B cell (primary cell): ENCODE measurements around the gene NCOA5. TPM values are rescaled to one million over a fixed set of nuclear protein-coding genes. Genes with fewer than 3 reads are reported as not detected.

ENCODE experiments used
- ATAC-seq: fragments of 200-7000 bp; cut with Tn5 transposase; one replicate; pipeline ENCODE4 v1.10.0; 2021; ENCODE audit warnings: low read depth, mild to moderate bottlenecking, moderate number of reproducible peaks, moderate library complexity
- CTCF ChIA-PET: fragments of 350-600 bp; sonication (Branson Sonifier 250); formaldehyde crosslinking; loops from one replicate; lab custom pipeline; 2021; ENCODE audit warnings: antibody characterized with exemption, inconsistent platforms; lab: Charles Lee
- POLR2A ChIA-PET: fragments of 350-600 bp; sonication (Branson Sonifier 250); formaldehyde crosslinking; loops from one replicate; lab custom pipeline; 2021; ENCODE audit warnings: antibody characterized with exemption; lab: Charles Lee
- DNase-seq: peaks from one replicate; pipeline ENCODE4 v3.0.0; 2013
- H2AFZ ChIP-seq: 2 replicates; pipeline ENCODE4 v1.6.1; 2012; ENCODE audit warnings: mild to moderate bottlenecking, low read depth, low read length; ENCODE audit not compliant: insufficient read depth, poor library complexity, severe bottlenecking
- H3K27ac ChIP-seq, 2 donors: 1 replicate in 1 of 2; 2 replicates in 1 of 2; pipeline ENCODE4 v1.5.1; 2012 to 2013; ENCODE audit warnings: low read length in 2 of 2, mild to moderate bottlenecking in 2 of 2, moderate library complexity in 1 of 2
- H3K27me3 ChIP-seq, 4 experiments: fragments of 200-600 bp in 1 of 4; sonication (generic) in 1 of 4; replicated peaks in 1 of 4; 1 replicate in 2 of 4; 2 replicates in 2 of 4; pipeline versions ENCODE4 v1.6.1 to v1.7.0; 2013 to 2016; ENCODE audit warnings: low read length in 3 of 4, mild to moderate bottlenecking in 2 of 4, mixed read lengths in 1 of 4, moderate library complexity in 1 of 4; ENCODE audit not compliant: insufficient read depth in 4 of 4, control insufficient read depth in 3 of 4; ENCODE audit errors: control extremely low read depth in 1 of 4
- H3K36me3 ChIP-seq, 2 experiments: replicated peaks in 1 of 2; 1 replicate in 1 of 2; 2 replicates in 1 of 2; pipeline versions ENCODE4 v1.6.1 to v1.7.1; 2013; ENCODE audit warnings: low read length in 1 of 2; ENCODE audit not compliant: insufficient read depth in 2 of 2, control insufficient read depth in 1 of 2; ENCODE audit errors: control extremely low read depth in 1 of 2, extremely low read depth in 1 of 2
- H3K4me1 ChIP-seq, 2 donors: fragments of 200-600 bp in 1 of 2; sonication (generic) in 1 of 2; 1 replicate in 1 of 2; 2 replicates in 1 of 2; pipeline versions ENCODE4 v1.5.1 to v1.6.1; 2013 to 2017; ENCODE audit warnings: low read length in 2 of 2; ENCODE audit not compliant: control insufficient read depth in 2 of 2, insufficient read depth in 2 of 2
- H3K4me2 ChIP-seq: replicated peaks from 2 replicates; pipeline ENCODE3; 2012; ENCODE audit warnings: mild to moderate bottlenecking, low read depth, low read length; ENCODE audit not compliant: poor library complexity, severe bottlenecking
- H3K4me3 ChIP-seq, 5 experiments: fragments of 200-600 bp in 1 of 5; sonication (generic) in 1 of 5; 1 replicate in 3 of 5; 2 replicates in 2 of 5; pipeline versions ENCODE4 v1.5.1 to v1.7.0; 2011 to 2016; ENCODE audit warnings: low read length in 4 of 5, mild to moderate bottlenecking in 4 of 5, low read depth in 2 of 5, control low read depth in 1 of 5, moderate library complexity in 1 of 5; ENCODE audit not compliant: insufficient read depth in 1 of 5; ENCODE audit errors: control extremely low read depth in 1 of 5, extremely low read depth in 1 of 5
- H3K79me2 ChIP-seq: fragments of 200-600 bp; sonication (generic); one replicate; pipeline ENCODE4 v1.6.0; 2016; ENCODE audit warnings: low read length; ENCODE audit not compliant: control insufficient read depth, insufficient read depth
- H3K9ac ChIP-seq: fragments of 200-600 bp; sonication (generic); 2 replicates; pipeline ENCODE4 v1.6.1; 2017; ENCODE audit warnings: mild to moderate bottlenecking, low read length, moderate library complexity
- H3K9me3 ChIP-seq, 3 donors: one replicate each; pipeline versions ENCODE4 v1.6.1 to v1.7.1; 2013; ENCODE audit warnings: low read length in 2 of 3; ENCODE audit not compliant: control insufficient read depth in 2 of 3, insufficient read depth in 1 of 3; ENCODE audit errors: control extremely low read depth in 1 of 3
- H4K20me1 ChIP-seq: 2 replicates; pipeline ENCODE4 v1.6.0; 2012; ENCODE audit warnings: mild to moderate bottlenecking, low read length; ENCODE audit not compliant: insufficient read depth, control insufficient read depth, poor library complexity, severe bottlenecking
- H3K27ac Mint-ChIP-seq: one replicate; pipeline ENCODE4 v1.8.0; 2021; ENCODE audit warnings: mixed read lengths
- H3K27me3 Mint-ChIP-seq: one replicate; pipeline ENCODE4 v1.8.0; 2021; ENCODE audit warnings: mixed read lengths
- H3K4me1 Mint-ChIP-seq: one replicate; pipeline ENCODE4 v1.8.0; 2021; ENCODE audit warnings: mixed read lengths
- H3K4me3 Mint-ChIP-seq: one replicate; pipeline ENCODE4 v1.8.0; 2021; ENCODE audit warnings: mixed read lengths
- H3K9me3 Mint-ChIP-seq: one replicate; pipeline ENCODE4 v1.8.0; 2022; ENCODE audit warnings: mixed read lengths; ENCODE audit not compliant: insufficient read depth
- CTCF ChIP-seq: fragments of 200-600 bp; IDR thresholded peaks from one replicate; pipeline ENCODE4 v1.8.0; 2022; ENCODE audit warnings: antibody characterized with exemption, mild to moderate bottlenecking
- EZH2 ChIP-seq: IDR thresholded peaks from 2 replicates; pipeline ENCODE4 v1.6.1; 2012; ENCODE audit warnings: borderline replicate concordance, low read depth, mild to moderate bottlenecking, moderate library complexity, low read length; ENCODE audit not compliant: insufficient read depth, poor library complexity, severe bottlenecking
- WGBS: methylation state at CpG from one replicate; pipeline ENCODE4 v1.1.5; 2013; ENCODE audit warnings: missing lambda C conversion rate; ENCODE audit not compliant: insufficient coverage; 5-methylcytosine and 5-hydroxymethylcytosine counted together
- intact Hi-C: fragments of 100-400 bp; cut with micrococcal nuclease; formaldehyde crosslinking; loops from one replicate; pipeline ENCODE4 v1.10.0; 2022
- polyA plus RNA-seq: library from polyadenylated mRNA; depleted of rRNA; stranded (reverse); fragments of >200 nt; gene quantifications from 2 replicates; pipeline ENCODE4 v1.2.3, GENCODE V29; 2012
- total RNA-seq, 2 donors: library from RNA; stranded (reverse); fragments of 120-200 nt in 1 of 2; gene quantifications; 1 replicate in 1 of 2; 2 replicates in 1 of 2; pipeline versions ENCODE4 v1.2.3 to v1.2.4, GENCODE V29; 2013 to 2022

NCOA5 gene
- total and polyA plus RNA-seq, 2 donors (not counting 1 experiment from before 2014, with no cell fraction given), result 26.0 to 41.6 TPM

GRCh38 chr20:46114449-46114848 lies 24.7 kb upstream of the NCOA5 start:
- peaks cover 9% of the 10 kb centered on the region for H4K20me1 ChIP-seq
- H3K4me3 Mint-ChIP-seq, result no peak overlapping the region
- H3K27me3 ChIP-seq, result no peaks in the 10 kb centered on the region
- DNase-seq (no peak), ATAC-seq (no peak)
- no peak overlapping the region for H3K27ac ChIP-seq
- WGBS, result 89% methylated on average over 2 of the region's 2 CpGs
- peaks cover 31 to 37% of the 10 kb centered on the region in 2 donors for H3K4me1 ChIP-seq
- H2AFZ ChIP-seq, result no peak overlapping the region
- H3K4me1 Mint-ChIP-seq, result peaks cover 47% of the 10 kb centered on the region
- H3K9ac ChIP-seq, result no peak overlapping the region
- H3K4me3 ChIP-seq, result no peak overlapping the region
- no peak overlapping the region for H3K4me2 ChIP-seq
- CTCF ChIA-PET, result interaction anchor here (0.9 to 1.9 kb wide), 4 partner anchors 13 to 100 kb away, joined by 3 to 5 read pairs (median 4); no protein-coding TSS in a partner anchor
- intact Hi-C loops, result loop anchor here (10.0 kb wide), 2 partner anchors 320 to 1230 kb away; partner anchors contain the start of genes DNTTIP1, WFDC3 and YWHAB
- peaks cover 0 to under 1% of the 10 kb centered on the region in 2 experiments for H3K36me3 ChIP-seq
- no peaks in the 10 kb centered on the region for H3K27me3 Mint-ChIP-seq
- TF ChIP-seq EZH2 (no peak), CTCF (no peak)
- peak overlapping the region; percentile 32 for H3K27ac Mint-ChIP-seq
- no peaks in the 10 kb centered on the region for H3K9me3 ChIP-seq
- H3K9me3 Mint-ChIP-seq, result no peaks in the 10 kb centered on the region
- POLR2A ChIA-PET, result no interaction called here
- H3K79me2 ChIP-seq, result peaks cover 45% of the 10 kb centered on the region

DNA sequence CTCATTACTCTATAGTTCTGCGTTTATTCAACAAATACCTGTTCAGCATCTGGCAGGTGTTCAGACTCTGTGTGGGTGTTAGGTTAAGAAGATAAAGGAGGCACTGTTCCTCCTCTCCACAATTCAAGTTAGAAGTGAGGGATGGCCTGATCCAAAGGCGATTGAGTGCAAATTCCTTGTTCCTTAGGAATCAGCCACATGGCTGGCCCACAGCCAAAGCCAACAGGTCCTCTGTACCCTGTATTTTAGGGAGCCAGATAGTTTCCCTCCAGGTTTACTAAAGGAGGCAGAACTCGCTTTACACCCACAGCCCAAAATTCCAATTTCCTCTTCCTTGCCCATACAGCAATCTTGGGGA lies 23.3 kb upstream of the NCOA5 start:
- H3K36me3 ChIP-seq, result no peaks in the 10 kb centered on the region
- H3K4me3 ChIP-seq, result no peak overlapping the region
- no peaks in the 10 kb centered on the region for H3K9me3 Mint-ChIP-seq
- H3K4me2 ChIP-seq, result no peak overlapping the region
- H2AFZ ChIP-seq, result no peak overlapping the region
- POLR2A ChIA-PET, result no interaction called here
- ATAC-seq, result no peak
- no peaks in the 10 kb centered on the region for H3K9me3 ChIP-seq
- peak overlapping the region; percentile 53 for H3K27ac Mint-ChIP-seq
- H3K27me3 Mint-ChIP-seq, result no peaks in the 10 kb centered on the region
- H3K79me2 ChIP-seq, result peaks cover 31% of the 10 kb centered on the region
- H3K4me1 Mint-ChIP-seq, result peaks cover 55% of the 10 kb centered on the region
- no peak for DNase-seq
- no peak for TF ChIP-seq CTCF
- TF ChIP-seq EZH2, result no peak
- WGBS, result 80% methylated on average over 1 of the region's 3 CpGs
- no peaks in the 10 kb centered on the region for H3K27me3 ChIP-seq
- CTCF ChIA-PET, result no interaction called here
- H3K4me1 ChIP-seq, result peaks cover 42 to 47% of the 10 kb centered on the region in 2 donors
- H3K27ac ChIP-seq, result no peak overlapping the region
- H3K4me3 Mint-ChIP-seq, result no peak overlapping the region
- H3K9ac ChIP-seq, result no peak overlapping the region
- no peaks in the 10 kb centered on the region for H4K20me1 ChIP-seq
- intact Hi-C loops, result loop anchor here (10.0 kb wide), 2 partner anchors 318 to 1228 kb away; partner anchors contain the start of genes DNTTIP1, WFDC3 and YWHAB
